Small intestine (tissue), 7 donors: Measurements from ENCODE around the gene PAPSS2. TPM values are rescaled to one million over a fixed set of nuclear protein-coding genes. Genes with fewer than 3 reads are reported as not detected.

ENCODE experiments used
- DNase-seq, 2 donors: peaks; one replicate each; pipeline versions ENCODE4 v3.0.0 to v3.0.0-alpha.2; 2013
- FAIRE-seq: peaks from 2 replicates; lab custom pipeline; 2012; peaks lifted over from hg19 to GRCh38; lab: Jason Lieb, UNC
- H3K27ac ChIP-seq, 3 donors: one replicate each; pipeline ENCODE4 v1.5.1; 2013; ENCODE audit warnings: low read length in 2 of 3, mild to moderate bottlenecking in 2 of 3, control low read depth in 1 of 3, inconsistent platforms in 1 of 3, low read depth in 1 of 3, moderate library complexity in 1 of 3
- H3K27me3 ChIP-seq, 3 donors: one replicate each; pipeline ENCODE4 v1.6.1; 2013; ENCODE audit warnings: low read length in 3 of 3, inconsistent platforms in 1 of 3; ENCODE audit not compliant: control insufficient read depth in 3 of 3, insufficient read depth in 3 of 3
- H3K36me3 ChIP-seq, 3 donors: one replicate each; pipeline ENCODE4 v1.6.1; 2013; ENCODE audit warnings: low read length in 3 of 3, inconsistent platforms in 1 of 3, low read depth in 1 of 3, mild to moderate bottlenecking in 1 of 3, moderate library complexity in 1 of 3; ENCODE audit not compliant: control insufficient read depth in 3 of 3, insufficient read depth in 2 of 3
- H3K4me1 ChIP-seq, 3 donors: one replicate each; pipeline ENCODE4 v1.6.1; 2013; ENCODE audit warnings: low read length in 2 of 3, inconsistent platforms in 1 of 3, low read depth in 1 of 3, mild to moderate bottlenecking in 1 of 3, moderate library complexity in 1 of 3; ENCODE audit not compliant: control insufficient read depth in 3 of 3, insufficient read depth in 2 of 3
- H3K4me3 ChIP-seq, 3 donors: one replicate each; pipeline ENCODE4 v1.5.1; 2013; ENCODE audit warnings: low read length in 3 of 3, control low read depth in 1 of 3, inconsistent platforms in 1 of 3, low read depth in 1 of 3, mild to moderate bottlenecking in 1 of 3, moderate library complexity in 1 of 3
- H3K9me3 ChIP-seq, 2 donors: one replicate each; pipeline ENCODE4 v1.6.1; 2013; ENCODE audit warnings: low read depth in 1 of 2, low read length in 1 of 2; ENCODE audit not compliant: control insufficient read depth in 2 of 2, insufficient read depth in 1 of 2
- WGBS, 3 donors: extraction: QIAGEN DNeasy Blood & Tissue Kit; methylation state at CpG; one replicate each; pipeline ENCODE4 v1.1.7; 2013; 5-methylcytosine and 5-hydroxymethylcytosine counted together
- polyA plus RNA-seq, 4 donors: library from polyadenylated mRNA; stranded (reverse) in 3 of 4; unstranded in 1 of 4; fragments of 200-250 nt in 3 of 4; fragments of 120-200 nt in 1 of 4; gene quantifications; one replicate each; pipeline versions ENCODE4 v1.2.1 to v1.2.3, GENCODE V29; 2013
- donor health status: healthy with polysubstance abuse.
- donor health status: control.
- donor health status: control.
- donor health status: Bipolar disorder and iron deficiency.
- donor health status: healthy.

PAPSS2 gene
- polyA plus RNA-seq, 4 donors, result 28.4 to 90.5 (median 58.1) TPM

- Histone ChIP-seq H3K4me3 (no peak overlapping the region), H3K9me3 (no peaks in the 10 kb centered on the region), H3K27me3 (no peaks in the 10 kb centered on the region), H3K36me3 (peaks cover 0 to 17% (median 7%) of the 10 kb centered on the region in 3 donors), H3K4me1 (peaks cover 0 to 5% (median 5%) of the 10 kb centered on the region in 3 donors), H3K27ac (no peak overlapping the region)
- FAIRE-seq (no peak), DNase-seq (no peak)
- WGBS, 3 donors, result 82 to 91% (median 90%) methylated on average over 11 of the region's 11 CpGs
Measured at GRCh38 chr10:87712913-87713616, 53.4 kb downstream of the PAPSS2 start.

GRCh38 chr10:87713707-87714106, 54.0 kb downstream of the PAPSS2 start:
- FAIRE-seq, result no peak
- H3K4me1 ChIP-seq, result peaks cover 0 to 5% (median 5%) of the 10 kb centered on the region in 3 donors
- no peaks in the 10 kb centered on the region for H3K27me3 ChIP-seq
- WGBS, 3 donors, result 77 to 82% (median 80%) methylated on average over 3 of the region's 3 CpGs
- no peak overlapping the region for H3K27ac ChIP-seq
- no peak overlapping the region for H3K4me3 ChIP-seq
- DNase-seq, result no peak
- H3K36me3 ChIP-seq, result peaks cover 0 to 21% (median 9%) of the 10 kb centered on the region in 3 donors
- no peaks in the 10 kb centered on the region for H3K9me3 ChIP-seq

- Histone ChIP-seq H3K27ac (peak overlapping the region in 1 of 3 donors; percentile 32), H3K27me3 (no peaks in the 10 kb centered on the region), H3K4me3 (no peak overlapping the region), H3K9me3 (no peaks in the 10 kb centered on the region), H3K36me3 (peaks cover 0 to 19% (median 12%) of the 10 kb centered on the region in 3 donors), H3K4me1 (peaks cover 0 to 5% (median 5%) of the 10 kb centered on the region in 3 donors)
- FAIRE-seq (no peak), DNase-seq (no peak)
- WGBS, 3 donors, result 71 to 77% (median 75%) methylated on average over 3 of the region's 3 CpGs
Measured at GRCh38 chr10:87715552-87716347, 56.1 kb downstream of the PAPSS2 start.

- FAIRE-seq (no peak), DNase-seq (no peak)
- Histone ChIP-seq H3K4me1 (peaks cover 0 to 5% (median 5%) of the 10 kb centered on the region in 3 donors), H3K27me3 (no peaks in the 10 kb centered on the region), H3K36me3 (peaks cover 0 to 19% (median 12%) of the 10 kb centered on the region in 3 donors), H3K27ac (no peak overlapping the region), H3K4me3 (no peak overlapping the region), H3K9me3 (no peaks in the 10 kb centered on the region)
- 64 to 87% (median 72%) methylated on average over 4 of the region's 4 CpGs for WGBS, 3 donors
Measured at GRCh38 chr10:87716348-87716670, 56.6 kb downstream of the PAPSS2 start.

- Histone ChIP-seq H3K4me3 (no peak overlapping the region), H3K9me3 (no peaks in the 10 kb centered on the region), H3K36me3 (peaks cover 0 to 14% (median 7%) of the 10 kb centered on the region in 3 donors), H3K4me1 (peaks cover 0 to 10% (median 2%) of the 10 kb centered on the region in 3 donors), H3K27ac (no peak overlapping the region), H3K27me3 (no peaks in the 10 kb centered on the region)
- FAIRE-seq (no peak), DNase-seq (no peak)
- WGBS, 3 donors, result 96 to 100% (median 97%) methylated on average over 1 of the region's 1 CpG
Measured at GRCh38 chr10:87720665-87721064, 61.0 kb downstream of the PAPSS2 start.

- no peak for DNase-seq
- Histone ChIP-seq H3K9me3 (no peaks in the 10 kb centered on the region), H3K27me3 (no peaks in the 10 kb centered on the region), H3K27ac (no peak overlapping the region), H3K4me3 (no peak overlapping the region), H3K4me1 (peaks cover 0 to 10% (median 2%) of the 10 kb centered on the region in 3 donors), H3K36me3 (peaks cover 0 to 12% (median 5%) of the 10 kb centered on the region in 3 donors)
- no peak for FAIRE-seq
- WGBS, 3 donors, result 88 to 94% (median 90%) methylated on average over 2 of the region's 2 CpGs
Measured at GRCh38 chr10:87721781-87722180, 62.1 kb downstream of the PAPSS2 start.

GRCh38 chr10:87722716-87723115, 63.0 kb downstream of the PAPSS2 start:
- DNase-seq, result peak in 1 of 2 donors; percentile 19

GRCh38 chr10:87723500-87723899, 63.8 kb downstream of the PAPSS2 start:
- 7 to 35% (median 16%) methylated on average over 6 of the region's 6 CpGs for WGBS, 3 donors
- DNase-seq (peak in 1 of 2 donors; percentile 59), FAIRE-seq (no peak)
- Histone ChIP-seq H3K9me3 (no peaks in the 10 kb centered on the region), H3K27me3 (no peaks in the 10 kb centered on the region), H3K4me1 (peaks cover 0 to 10% (median 2%) of the 10 kb centered on the region in 3 donors), H3K27ac (peak overlapping the region in 1 of 3 donors; percentile 24), H3K36me3 (peaks cover 0 to 9% (median 5%) of the 10 kb centered on the region in 3 donors), H3K4me3 (no peak overlapping the region)

More at GRCh38 chr10:87722716-87723115, 63.0 kb downstream of the PAPSS2 start:
- whole genome bisulfite sequencing, 3 donors, result 35 to 60% (median 56%) methylated on average over 4 of the region's 4 CpGs
- H3K4me3 ChIP-seq, result no peak overlapping the region
- no peaks in the 10 kb centered on the region for H3K9me3 ChIP-seq
- peaks cover 0 to 14% (median 5%) of the 10 kb centered on the region in 3 donors for H3K36me3 ChIP-seq
- H3K27me3 ChIP-seq, result no peaks in the 10 kb centered on the region
- no peak for FAIRE-seq
- no peak overlapping the region for H3K27ac ChIP-seq
- peaks cover 0 to 10% (median 2%) of the 10 kb centered on the region in 3 donors for H3K4me1 ChIP-seq
